A673 (cell line): Measurements from ENCODE around the gene SMAD6. TPM values are rescaled to one million over a fixed set of nuclear protein-coding genes. Genes with fewer than 3 reads are reported as not detected.
"Not testable (repeated sequence)": the region's sequence is repeated elsewhere in the genome, so short reads cannot be mapped to it uniquely, and the experiment has no call there.

Source experiments
- BruUV-seq: library from RNA; stranded (reverse); fragments of 400-500 nt; replicated peaks from 2 replicates; lab custom pipeline; 2021; lab: Mats Ljungman, UMichigan
- CTCF ChIA-PET: fragments of 300-600 bp; sonication (Branson Sonifier 250); formaldehyde crosslinking; loops from one replicate; lab custom pipeline; 2022; ENCODE audit warnings: antibody characterized with exemption; lab: Charles Lee
- POLR2A ChIA-PET: fragments of 300-600 bp; sonication (Branson Sonifier 250); formaldehyde crosslinking; loops from one replicate; lab custom pipeline; 2022; ENCODE audit warnings: antibody characterized with exemption; ENCODE audit not compliant: low non-redundant PET; lab: Charles Lee
- DNase-seq: peaks from one replicate; pipeline ENCODE4 v3.0.0-alpha.2; 2015; ENCODE audit warnings: low spot score
- H3K27ac ChIP-seq: fragments of 200-600 bp; sonication (generic); 2 replicates; pipeline ENCODE4 v1.5.1; 2016; ENCODE audit warnings: mixed run types, low read depth, mild to moderate bottlenecking, mixed read lengths, antibody characterized with exemption, low read length; ENCODE audit not compliant: poor library complexity, severe bottlenecking
- H3K27me3 ChIP-seq: fragments of 200-600 bp; sonication (generic); replicated peaks from 2 replicates; pipeline ENCODE4 v1.6.1; 2017; ENCODE audit warnings: mixed run types, low read depth, mild to moderate bottlenecking, mixed read lengths, antibody characterized with exemption, low read length; ENCODE audit not compliant: insufficient read depth, poor library complexity
- H3K36me3 ChIP-seq: fragments of 200-600 bp; sonication (generic); 2 replicates; pipeline ENCODE4 v1.6.1; 2016; ENCODE audit warnings: mixed run types, mild to moderate bottlenecking, mixed read lengths, antibody characterized with exemption, low read length; ENCODE audit not compliant: insufficient read depth, poor library complexity, severe bottlenecking
- H3K4me1 ChIP-seq: fragments of 200-600 bp; sonication (generic); 2 replicates; pipeline ENCODE4 v1.6.1; 2017; ENCODE audit warnings: mixed run types, mild to moderate bottlenecking, mixed read lengths, antibody characterized with exemption, low read length; ENCODE audit not compliant: insufficient read depth, poor library complexity, severe bottlenecking
- H3K4me3 ChIP-seq: fragments of 200-600 bp; sonication (generic); 2 replicates; pipeline ENCODE4 v1.5.1; 2016; ENCODE audit warnings: low read depth, mixed run types, mild to moderate bottlenecking, mixed read lengths, low read length; ENCODE audit not compliant: poor library complexity, severe bottlenecking
- H3K9me3 ChIP-seq: fragments of 200-600 bp; sonication (generic); 2 replicates; pipeline ENCODE4 v1.6.1; 2016; ENCODE audit warnings: mixed run types, low read depth, mild to moderate bottlenecking, mixed read lengths, antibody characterized with exemption, low read length; ENCODE audit not compliant: poor library complexity, severe bottlenecking
- EZH2 ChIP-seq: fragments of 200-600 bp; sonication (generic); IDR thresholded peaks from 2 replicates; pipeline ENCODE4 v1.6.1; 2017; ENCODE audit warnings: borderline replicate concordance, low read depth, mild to moderate bottlenecking, mixed read lengths, antibody characterized with exemption, low read length; ENCODE audit not compliant: poor library complexity, severe bottlenecking
- intact Hi-C: fragments of 100-400 bp; cut with micrococcal nuclease; formaldehyde crosslinking; loops from one replicate; pipeline ENCODE4 v1.10.0; 2022; ENCODE audit not compliant: unreplicated experiment
- total RNA-seq: library from RNA; stranded (reverse); gene quantifications from 2 replicates; pipeline ENCODE4 v1.2.3, GENCODE V29; 2021
- TF ChIP-seq, protein P1 (sequence below): fragments of 300-800, 200-600 bp; sonication (generic); conservative IDR thresholded peaks from 2 replicates; pipeline ENCODE4 v1.5.1; 2017; ENCODE audit warnings: low read depth, mild to moderate bottlenecking, antibody characterized with exemption, low read length, moderate library complexity, mixed read lengths

SMAD6 gene
- total RNA-seq, 1 experiment from 2014 or later = 63.9 TPM

GRCh38 chr15:66682865-66683264 lies 19.2 kb upstream of the SMAD6 start:
- intact Hi-C loops = no loop called here
- TF ChIP-seq EZH2 = no peak
- TF ChIP-seq, protein P1, sequence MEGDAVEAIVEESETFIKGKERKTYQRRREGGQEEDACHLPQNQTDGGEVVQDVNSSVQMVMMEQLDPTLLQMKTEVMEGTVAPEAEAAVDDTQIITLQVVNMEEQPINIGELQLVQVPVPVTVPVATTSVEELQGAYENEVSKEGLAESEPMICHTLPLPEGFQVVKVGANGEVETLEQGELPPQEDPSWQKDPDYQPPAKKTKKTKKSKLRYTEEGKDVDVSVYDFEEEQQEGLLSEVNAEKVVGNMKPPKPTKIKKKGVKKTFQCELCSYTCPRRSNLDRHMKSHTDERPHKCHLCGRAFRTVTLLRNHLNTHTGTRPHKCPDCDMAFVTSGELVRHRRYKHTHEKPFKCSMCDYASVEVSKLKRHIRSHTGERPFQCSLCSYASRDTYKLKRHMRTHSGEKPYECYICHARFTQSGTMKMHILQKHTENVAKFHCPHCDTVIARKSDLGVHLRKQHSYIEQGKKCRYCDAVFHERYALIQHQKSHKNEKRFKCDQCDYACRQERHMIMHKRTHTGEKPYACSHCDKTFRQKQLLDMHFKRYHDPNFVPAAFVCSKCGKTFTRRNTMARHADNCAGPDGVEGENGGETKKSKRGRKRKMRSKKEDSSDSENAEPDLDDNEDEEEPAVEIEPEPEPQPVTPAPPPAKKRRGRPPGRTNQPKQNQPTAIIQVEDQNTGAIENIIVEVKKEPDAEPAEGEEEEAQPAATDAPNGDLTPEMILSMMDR = no peak
- Histone ChIP-seq H3K36me3 (no peaks in the 10 kb centered on the region), H3K4me1 (peaks cover 6% of the 10 kb centered on the region), H3K27me3 (no peaks in the 10 kb centered on the region), H3K4me3 (no peak overlapping the region), H3K27ac (no peak overlapping the region), H3K9me3 (no peaks in the 10 kb centered on the region)
- POLR2A ChIA-PET = no interaction called here
- no peak for DNase-seq
- CTCF ChIA-PET = no interaction called here
- no TSS peak for BruUV-seq

DNA sequence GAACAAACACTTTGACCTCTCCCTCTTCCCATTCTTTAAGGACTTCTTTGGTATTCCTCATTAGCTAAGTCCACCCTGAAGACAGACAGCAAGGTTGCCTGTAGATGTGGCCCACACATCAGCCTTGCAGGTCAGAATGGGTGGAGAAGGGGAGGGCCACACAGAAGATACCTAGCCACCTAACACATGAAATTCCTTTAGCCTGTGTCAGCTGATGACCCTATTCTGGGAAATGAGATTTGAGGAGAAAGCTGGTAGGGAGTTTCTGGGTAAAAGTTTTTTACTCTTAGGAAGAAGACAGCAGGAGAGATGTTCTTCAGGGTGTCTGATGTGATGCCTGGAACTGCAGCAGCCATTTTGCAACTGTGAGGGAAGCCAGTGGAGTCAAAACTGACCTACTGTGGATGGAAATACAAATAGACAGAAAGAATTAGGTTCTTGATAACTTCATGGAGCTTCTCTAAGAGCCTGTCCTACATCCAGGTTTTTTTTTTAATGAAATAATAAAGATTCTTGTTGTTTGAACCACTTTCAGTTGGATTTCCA lies 17.8 kb upstream of the SMAD6 start:
- ChIA-PET CTCF (no interaction called here), POLR2A (no interaction called here)
- no peak for DNase-seq
- Histone ChIP-seq H3K27me3 (no peaks in the 10 kb centered on the region), H3K9me3 (no peaks in the 10 kb centered on the region), H3K36me3 (no peaks in the 10 kb centered on the region), H3K27ac (no peak overlapping the region), H3K4me1 (peaks cover 6% of the 10 kb centered on the region), H3K4me3 (no peak overlapping the region)
- intact Hi-C loops = no loop called here
- BruUV-seq = no TSS peak
- TF ChIP-seq, protein P1 = no peak
- TF ChIP-seq EZH2 = no peak

- H3K27me3 ChIP-seq = no peaks in the 10 kb centered on the region
- H3K4me1 ChIP-seq = no peaks in the 10 kb centered on the region
- no peak overlapping the region for H3K27ac ChIP-seq
- no peak for DNase-seq
- intact Hi-C loops = no loop called here
- H3K4me3 ChIP-seq = no peak overlapping the region
- BruUV-seq = no TSS peak
- ChIA-PET POLR2A (no interaction called here), CTCF (interaction anchor here (0.7 to 0.9 kb wide), 2 partner anchors 165 to 331 kb away, joined by 3 read pairs; no protein-coding TSS in a partner anchor)
- no peaks in the 10 kb centered on the region for H3K9me3 ChIP-seq
- H3K36me3 ChIP-seq = no peaks in the 10 kb centered on the region
- TF ChIP-seq, protein P1 = peak; percentile 48
- TF ChIP-seq EZH2 = no peak
These were observed 16.3 kb upstream of the SMAD6 start for GRCh38 chr15:66685638-66686150.

- H3K9me3 ChIP-seq, H3K4me3 ChIP-seq, intact Hi-C loops, H3K27ac ChIP-seq, DNase-seq, H3K4me1 ChIP-seq, H3K27me3 ChIP-seq, H3K36me3 ChIP-seq, BruUV-seq, POLR2A ChIA-PET, CTCF ChIA-PET: not testable (repeated sequence)
These were observed 11.1 kb upstream of the SMAD6 start for GRCh38 chr15:66690912-66691311.
